IPS-18c (cell line): ENCODE measurements around the gene CASTOR1.

Experiments used
- H3K4me3 ChIP-seq: 2 replicates; pipeline ENCODE4 v1.7.0; 2013; ENCODE audit warnings: low read depth, mild to moderate bottlenecking, low read length, moderate library complexity; ENCODE audit not compliant: insufficient read depth
- H3K9me3 ChIP-seq: one replicate; pipeline ENCODE4 v1.6.1; 2013; ENCODE audit warnings: mild to moderate bottlenecking, low read length, moderate library complexity; ENCODE audit not compliant: control insufficient read depth, insufficient read depth

Gene CASTOR1

DNA sequence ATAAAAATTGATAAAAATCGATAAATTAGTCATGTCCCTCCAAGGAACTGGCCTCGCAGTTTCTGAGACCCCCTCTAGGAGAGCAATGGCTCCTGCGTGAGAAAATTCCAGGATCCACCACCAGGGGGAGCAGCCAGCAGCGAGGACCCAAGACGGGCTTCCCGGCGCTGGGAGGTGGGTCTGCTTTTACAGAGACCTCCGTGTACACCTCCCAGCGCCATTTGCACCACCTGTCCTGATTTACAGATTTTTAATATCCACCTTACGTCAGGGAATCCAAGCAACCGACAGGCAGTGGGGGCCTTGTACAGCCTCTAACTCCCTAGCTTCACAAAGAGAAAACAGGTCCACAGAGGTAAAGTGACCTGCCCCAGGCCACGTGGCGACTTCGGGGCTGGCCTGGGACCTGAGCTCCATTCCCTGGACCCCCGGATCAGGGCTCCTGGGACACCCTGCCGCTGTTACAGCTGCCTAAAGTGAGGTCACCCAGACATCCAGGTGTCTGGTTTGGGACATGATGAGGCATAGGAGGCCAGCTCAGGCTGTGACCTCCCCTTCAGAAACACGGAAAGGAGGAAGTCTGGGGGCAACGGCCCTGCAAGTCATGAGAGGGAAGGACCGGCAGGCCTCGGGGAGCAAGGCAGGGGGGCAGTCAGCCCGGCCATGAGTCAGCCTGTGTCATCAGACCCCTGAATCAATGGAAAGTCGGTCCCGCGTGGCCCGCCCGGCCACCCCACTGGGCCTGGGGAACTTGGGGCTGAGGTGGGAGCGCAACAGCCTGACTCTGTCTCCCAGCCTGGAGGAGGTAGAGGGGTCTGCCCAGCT, 26.2 kb downstream of the CASTOR1 start:
- H3K4me3 ChIP-seq: no peak overlapping the region
- H3K9me3 ChIP-seq: no peaks in the 10 kb centered on the region

DNA sequence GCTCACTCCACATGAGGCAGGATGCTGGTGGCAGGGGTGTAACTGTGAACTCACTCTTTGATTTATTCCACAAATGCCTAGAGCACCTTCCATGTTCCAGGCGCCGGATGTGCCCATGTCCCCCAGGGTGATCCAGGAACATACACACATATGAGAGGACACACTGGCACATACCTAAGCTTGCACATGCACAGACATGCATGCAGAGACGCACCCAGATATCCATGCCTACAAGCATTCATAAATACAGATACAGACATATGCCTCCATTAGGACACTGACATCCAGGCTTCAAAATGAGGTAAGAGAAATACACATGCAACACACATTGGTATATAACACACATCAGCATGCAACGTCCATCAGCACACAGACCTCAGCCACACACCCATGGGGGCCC, 27.2 kb downstream of the CASTOR1 start:
- Histone ChIP-seq H3K4me3 (no peak overlapping the region), H3K9me3 (no peaks in the 10 kb centered on the region)

DNA sequence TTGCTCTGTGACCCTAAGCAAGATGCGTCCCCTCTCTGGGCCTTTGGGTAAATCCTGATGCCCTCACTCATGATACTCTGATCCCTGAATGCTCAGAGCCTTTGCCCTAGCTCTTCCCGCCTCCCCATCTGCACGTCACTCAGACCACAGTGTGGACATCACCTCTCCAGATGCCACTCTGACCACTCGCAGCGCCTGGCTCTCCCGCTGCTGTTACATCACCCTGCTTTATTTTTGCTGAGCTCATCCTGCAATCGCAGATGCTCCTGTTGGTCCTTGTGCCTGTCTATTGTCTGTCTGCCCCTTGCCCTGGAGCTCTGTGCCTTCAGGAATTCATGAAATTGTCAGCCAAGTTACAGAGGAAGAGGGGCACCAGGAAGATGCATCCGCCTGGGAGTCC, 28.2 kb downstream of the CASTOR1 start:
- H3K9me3 ChIP-seq: no peaks in the 10 kb centered on the region
- no peak overlapping the region for H3K4me3 ChIP-seq

DNA sequence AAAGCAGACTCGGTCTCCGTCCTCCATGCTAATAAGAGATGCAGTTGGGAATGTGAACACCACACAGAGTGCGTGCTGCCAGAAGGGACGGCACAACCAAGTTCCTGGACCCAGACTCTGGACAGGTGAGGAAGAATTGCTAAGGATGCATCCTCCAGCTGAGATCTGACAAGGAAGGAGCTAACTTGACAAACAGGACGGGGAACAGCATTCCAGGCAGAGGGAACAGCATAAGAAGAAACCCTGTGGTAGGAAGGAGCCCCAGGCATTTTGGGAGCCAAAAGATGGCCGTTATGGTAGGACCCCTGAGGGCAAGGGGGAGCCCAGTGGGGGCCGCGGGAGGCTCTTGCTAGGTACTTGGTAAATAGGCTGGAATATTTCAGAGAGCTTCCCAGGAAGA, 28.6 kb downstream of the CASTOR1 start:
- Histone ChIP-seq H3K4me3 (no peak overlapping the region), H3K9me3 (no peaks in the 10 kb centered on the region)

DNA sequence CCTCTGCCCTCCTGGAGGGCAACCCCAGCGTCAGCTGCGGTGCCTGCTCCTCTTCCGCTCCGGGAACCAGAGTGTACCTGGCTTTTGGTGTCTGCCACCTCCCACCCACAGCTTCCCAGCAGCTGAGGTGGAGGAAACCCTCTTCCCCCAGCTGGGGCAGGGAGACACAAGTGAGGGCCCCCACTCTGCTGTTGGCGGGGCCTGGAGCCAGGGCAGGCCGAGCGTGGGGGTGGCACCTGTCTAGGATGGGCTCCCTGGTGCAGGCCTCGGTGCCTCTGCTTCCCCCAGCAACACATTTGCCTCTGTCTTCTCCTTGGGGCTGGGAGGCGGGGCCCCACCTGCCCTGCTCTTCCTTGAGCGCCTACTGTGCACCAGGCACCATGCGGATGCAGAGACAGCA, 29.0 kb downstream of the CASTOR1 start:
- Histone ChIP-seq H3K9me3 (no peaks in the 10 kb centered on the region), H3K4me3 (no peak overlapping the region)

DNA sequence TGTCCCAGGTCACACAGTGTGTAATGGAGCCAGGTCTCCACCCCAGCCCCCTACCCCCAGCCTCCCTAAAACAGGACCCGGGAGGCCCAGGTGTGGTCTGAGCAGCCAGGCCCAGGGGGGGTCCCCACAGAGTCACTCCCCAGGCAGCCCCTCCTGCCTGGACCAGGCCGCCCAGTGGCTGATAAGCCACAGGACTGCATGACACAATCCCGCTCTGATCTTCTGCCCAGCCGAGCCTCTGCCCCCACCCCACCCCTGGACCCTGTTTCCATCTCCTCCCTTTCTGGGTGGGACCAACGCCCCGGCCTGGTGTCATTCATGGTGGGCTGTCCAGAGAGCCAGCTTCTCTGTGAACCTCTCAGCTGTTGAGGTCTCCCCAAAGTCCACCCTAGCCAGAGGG, 35.0 kb downstream of the CASTOR1 start:
- Histone ChIP-seq H3K9me3 (no peaks in the 10 kb centered on the region), H3K4me3 (no peak overlapping the region)

DNA sequence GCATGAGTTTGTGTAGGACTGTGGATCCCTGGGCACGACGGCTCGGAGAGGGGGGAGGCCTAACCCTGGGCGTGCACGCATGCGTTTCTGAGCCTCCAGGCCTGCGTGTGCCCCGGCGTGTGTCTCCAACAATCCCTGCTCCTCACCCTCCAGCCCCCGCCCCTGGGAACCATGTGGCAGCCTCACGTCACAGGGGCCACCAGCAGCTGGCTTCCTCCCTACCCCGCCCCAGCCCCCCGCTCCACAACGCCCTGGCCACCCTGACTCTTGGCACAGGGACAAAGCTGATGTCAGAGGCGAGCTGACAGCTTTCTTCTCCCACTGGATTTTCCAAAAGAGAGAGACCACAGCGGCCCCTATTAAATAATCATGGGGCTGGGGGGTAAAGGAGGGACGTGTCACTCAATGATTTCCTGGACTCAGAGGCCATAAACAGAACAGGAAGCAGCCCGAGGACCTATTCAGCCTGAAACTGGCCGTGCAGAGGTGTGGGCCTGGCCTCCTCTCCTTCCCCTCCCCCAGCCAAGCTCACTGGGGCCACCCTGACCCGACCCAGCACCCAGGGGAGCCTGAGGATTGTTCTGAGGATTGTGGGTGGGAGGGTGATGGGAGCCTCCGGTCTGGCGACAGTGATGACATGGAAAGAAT, 36.0 kb downstream of the CASTOR1 start:
- Histone ChIP-seq H3K4me3 (no peak overlapping the region), H3K9me3 (no peaks in the 10 kb centered on the region)

DNA sequence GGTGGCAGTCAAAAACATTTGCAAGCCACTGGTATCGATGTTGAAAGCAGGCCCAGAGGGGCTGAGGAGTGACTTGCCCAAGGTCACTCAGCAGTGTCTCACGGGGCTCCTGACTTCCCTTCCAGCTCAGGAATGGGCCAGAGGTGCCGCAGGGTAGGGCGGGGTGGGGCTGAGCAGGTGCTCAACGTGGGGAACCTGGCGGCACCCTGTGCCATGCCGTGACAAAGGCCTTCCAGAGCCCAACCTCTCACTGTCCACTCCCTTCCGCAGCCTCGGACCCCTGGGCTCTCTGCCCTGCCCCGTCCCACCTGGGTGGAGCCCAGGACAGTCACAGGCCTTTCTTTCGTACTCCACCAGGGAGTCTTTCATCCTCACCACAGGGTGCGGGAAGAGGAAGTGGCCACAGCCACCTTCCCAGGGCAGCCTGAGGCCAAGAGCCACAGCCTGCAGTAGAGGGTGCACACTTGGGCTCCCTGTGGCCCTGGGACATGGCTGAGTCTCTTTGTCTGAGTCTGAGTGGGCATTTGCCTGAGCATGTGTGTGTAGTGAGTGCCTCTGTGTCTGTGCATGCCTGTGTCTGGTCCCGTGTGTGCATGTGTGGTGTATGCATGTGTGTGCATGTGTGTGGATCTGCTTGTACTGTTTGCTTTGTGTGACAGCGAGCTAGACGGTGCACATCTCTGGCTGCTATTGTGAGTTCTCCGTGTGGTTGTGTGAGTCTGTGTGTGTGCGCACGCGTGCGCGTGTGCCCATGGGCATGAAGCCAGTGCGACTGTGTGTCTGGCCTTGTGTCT, 36.7 kb downstream of the CASTOR1 start:
- no peaks in the 10 kb centered on the region for H3K9me3 ChIP-seq
- H3K4me3 ChIP-seq: no peak overlapping the region

DNA sequence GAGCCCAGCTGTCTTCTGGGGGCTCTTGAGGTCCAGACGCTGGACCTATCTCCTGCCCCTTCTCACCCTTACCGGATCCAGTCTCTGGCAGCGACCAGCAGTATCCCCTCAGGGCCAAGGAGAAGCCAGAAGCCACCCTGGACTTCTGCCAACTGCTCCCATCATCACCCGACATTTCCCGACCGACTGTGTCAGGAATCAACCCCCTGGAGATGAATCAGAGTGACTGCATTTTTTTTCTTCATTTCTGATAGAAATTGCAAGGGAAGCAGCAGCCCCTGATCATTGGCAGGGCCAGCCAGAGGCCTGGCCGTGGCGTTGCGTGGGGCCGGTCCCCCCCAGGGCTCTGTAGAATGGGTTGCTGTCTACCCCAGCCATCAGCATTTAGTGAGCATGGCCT, 37.6 kb downstream of the CASTOR1 start:
- H3K4me3 ChIP-seq: no peak overlapping the region
- no peaks in the 10 kb centered on the region for H3K9me3 ChIP-seq

DNA sequence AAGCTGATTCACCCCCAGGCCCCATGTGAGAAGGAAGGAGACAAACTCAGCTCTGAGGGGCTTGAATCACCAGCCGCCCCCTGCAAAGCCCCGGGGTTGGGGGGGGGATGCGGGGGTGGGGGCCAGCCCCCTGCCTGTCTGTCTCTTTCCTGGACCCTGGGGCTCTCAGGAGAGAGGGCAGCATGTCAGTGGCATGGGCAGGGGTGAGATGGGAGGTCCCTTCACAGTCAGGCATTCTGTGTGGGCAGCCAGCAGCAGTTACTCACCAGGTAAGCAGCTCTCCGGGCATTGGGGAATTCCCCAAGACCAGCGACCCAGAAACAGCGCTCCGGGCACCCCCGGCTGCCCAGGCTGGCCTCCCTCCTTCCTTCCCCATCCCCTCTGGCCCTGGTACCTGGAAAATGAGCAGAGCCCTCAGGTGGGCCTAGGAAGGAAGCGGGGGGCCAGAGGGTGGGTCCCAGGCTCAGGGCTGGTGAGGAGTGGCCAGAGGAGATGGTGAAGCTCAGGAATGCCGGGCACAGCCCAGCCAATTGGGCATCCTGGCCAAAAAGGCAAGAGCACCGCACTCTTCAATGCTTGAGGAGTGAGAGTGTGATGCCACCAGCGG, 38.5 kb downstream of the CASTOR1 start:
- H3K4me3 ChIP-seq: no peak overlapping the region
- no peaks in the 10 kb centered on the region for H3K9me3 ChIP-seq

DNA sequence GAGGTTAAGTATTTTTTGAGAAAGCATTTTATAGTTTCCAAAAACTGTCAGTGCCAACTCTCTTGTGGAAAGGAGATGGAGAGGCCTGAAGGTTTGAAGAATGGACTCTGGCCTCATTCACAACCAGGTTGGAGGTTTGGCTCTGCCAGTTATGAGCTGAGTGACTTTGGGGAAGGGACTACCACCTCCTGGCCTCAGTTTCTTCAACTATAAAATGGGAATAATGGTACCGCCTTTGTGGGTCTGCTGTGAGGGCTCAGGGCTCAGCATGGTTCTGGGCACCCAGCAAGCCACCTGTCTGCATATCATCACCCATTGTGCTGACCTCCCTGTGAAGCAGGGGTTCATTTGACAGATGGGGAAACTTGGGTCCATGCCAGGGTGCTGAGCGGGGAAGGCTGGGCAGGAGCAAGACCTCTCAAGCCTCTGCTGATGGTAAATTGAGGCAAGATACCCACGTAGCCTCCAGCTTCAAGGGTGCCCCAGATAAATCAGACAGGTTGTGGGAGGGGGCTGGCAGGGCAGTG, 39.2 kb downstream of the CASTOR1 start:
- H3K4me3 ChIP-seq: no peak overlapping the region

DNA sequence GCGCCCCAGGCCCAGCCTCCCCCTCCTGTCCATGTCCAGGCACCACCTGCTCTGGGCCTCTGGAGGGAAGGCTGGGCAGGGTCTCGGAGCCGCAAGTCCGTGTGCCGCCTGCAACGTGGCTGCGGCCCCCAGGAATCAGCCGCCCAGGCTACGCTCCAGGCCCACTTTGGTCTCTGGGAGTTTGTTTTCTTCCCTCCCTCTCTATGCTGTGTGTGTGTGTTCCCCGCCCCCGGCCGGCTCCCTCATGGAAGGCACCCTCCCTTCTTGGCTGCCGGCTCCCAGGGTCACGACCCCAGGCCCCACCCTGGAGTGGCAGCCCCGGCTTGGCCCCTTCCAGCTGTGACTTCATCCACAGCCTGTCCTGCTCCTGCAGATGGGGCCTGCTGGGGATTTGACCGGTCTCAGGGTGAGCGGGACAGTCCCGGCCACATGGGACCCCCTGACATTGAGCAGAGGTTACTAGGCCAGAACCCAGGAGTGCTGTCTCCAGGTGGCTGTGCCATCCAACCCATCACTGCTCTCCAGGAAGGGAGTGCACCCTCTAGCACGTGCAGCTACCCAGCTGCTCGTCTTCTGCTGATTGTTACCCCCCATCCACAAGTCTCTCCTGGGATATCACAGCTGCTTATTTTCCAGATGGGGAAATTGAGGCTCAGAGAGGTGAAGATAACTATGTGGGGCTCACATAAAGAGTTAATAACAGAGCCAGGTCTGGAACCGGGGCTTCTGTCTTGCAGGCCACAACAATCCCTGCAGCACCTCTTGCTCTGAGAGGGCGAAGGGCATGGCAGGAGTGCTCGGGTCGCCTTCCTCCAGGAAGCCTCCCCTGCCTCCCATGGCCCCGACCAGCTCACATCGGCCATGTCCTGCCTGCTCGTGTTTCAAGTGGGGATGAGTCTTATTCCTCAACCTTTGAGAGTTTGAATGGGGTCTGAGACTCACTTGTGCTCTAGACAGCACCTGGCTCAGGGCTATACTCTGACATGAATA, 40.0 kb downstream of the CASTOR1 start:
- Histone ChIP-seq H3K4me3 (no peak overlapping the region), H3K9me3 (no peaks in the 10 kb centered on the region)

More for the DNA sequence above, 39.2 kb downstream of the CASTOR1 start:
- H3K9me3 ChIP-seq: no peaks in the 10 kb centered on the region

DNA sequence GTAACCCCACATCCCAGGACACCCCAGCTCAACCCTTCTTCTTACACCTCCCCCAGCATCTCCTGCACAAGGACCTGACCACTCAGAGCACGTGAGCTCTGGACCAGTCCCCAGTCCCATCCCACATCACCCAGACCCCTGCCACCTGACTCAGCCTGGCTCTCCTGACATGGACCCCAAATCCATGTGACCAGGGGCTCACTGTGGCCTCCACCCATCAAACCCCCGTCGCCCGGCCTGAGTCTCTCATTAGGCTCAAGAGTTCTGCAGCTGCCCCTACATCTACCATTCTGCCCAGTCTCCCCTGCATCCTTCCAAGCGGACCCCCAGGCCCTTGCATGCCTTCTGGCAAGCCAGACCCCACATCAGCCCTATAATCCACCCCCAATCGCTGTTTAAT, 40.8 kb downstream of the CASTOR1 start:
- Histone ChIP-seq H3K4me3 (no peak overlapping the region), H3K9me3 (no peaks in the 10 kb centered on the region)

DNA sequence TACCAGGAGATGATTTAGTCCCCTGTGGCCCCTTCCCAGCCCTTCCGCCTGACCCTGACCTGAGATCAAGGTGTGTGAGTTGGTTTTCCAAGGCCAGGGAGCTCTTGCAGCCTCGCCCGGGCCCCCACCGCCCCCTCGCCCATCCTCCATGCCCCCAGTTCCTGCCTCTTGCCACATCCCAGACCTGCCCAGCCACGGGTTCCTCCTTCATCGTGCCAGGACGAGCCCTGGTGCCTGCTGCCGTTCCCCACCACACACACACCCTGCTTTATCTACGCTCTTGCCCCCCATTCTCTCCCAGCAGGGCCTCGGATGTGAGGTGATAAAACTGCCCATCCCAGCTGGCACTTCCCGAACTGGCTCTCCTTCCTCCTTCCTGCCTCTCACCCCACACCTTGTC, 41.3 kb downstream of the CASTOR1 start:
- no peak overlapping the region for H3K4me3 ChIP-seq
- H3K9me3 ChIP-seq: no peaks in the 10 kb centered on the region

DNA sequence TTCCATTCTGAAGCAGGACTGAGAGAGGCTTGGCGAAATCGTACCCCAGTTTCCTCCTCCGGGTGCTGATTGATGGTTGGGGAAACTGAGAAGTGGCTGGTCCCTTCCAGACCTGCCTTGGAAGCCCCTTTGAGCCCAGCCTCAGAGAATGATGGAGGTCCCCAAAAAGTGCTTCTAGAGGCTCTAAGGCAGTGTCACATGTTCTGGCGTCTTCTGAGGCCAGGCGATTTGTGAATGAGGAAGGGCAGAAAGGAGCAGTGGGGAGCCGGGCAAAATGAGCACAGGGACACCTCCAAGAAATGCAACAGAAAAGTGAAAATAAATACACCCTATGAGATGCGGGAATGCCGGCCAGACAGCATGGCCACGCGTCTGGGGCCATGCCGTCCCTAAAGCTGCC, 41.7 kb downstream of the CASTOR1 start:
- H3K4me3 ChIP-seq: no peak overlapping the region
- H3K9me3 ChIP-seq: no peaks in the 10 kb centered on the region

DNA sequence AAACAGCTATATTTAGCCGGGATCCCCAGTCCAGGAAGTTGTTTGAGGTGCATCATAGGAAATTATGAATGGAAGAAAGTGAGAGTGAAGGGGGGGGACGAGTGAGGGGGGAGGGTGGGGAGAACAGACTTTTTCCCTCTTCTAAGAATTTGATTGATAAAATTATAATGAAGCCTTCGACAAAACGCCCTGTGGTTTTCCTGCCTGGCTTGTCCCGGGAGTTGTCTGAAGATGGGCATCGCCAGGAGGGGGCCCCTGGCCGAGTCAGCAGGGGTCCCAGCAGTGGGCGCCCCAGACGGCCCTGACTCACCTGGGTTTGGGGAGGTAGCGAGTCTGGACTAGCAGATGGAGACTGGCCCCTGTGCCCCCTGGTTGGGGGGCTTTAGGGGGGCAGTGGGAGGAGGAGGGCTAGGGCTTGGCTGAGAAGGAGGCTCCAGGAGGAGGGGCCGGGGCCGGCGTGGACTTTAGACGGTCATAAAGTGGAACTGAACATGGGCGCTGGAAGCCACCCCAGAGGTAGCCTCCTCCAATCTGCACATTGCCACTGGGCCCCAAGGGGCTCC, 42.4 kb downstream of the CASTOR1 start:
- Histone ChIP-seq H3K4me3 (peak overlapping the region; percentile 73), H3K9me3 (no peaks in the 10 kb centered on the region)
